ENCODE measurements around the gene COL1A1.

The COL1A1 gene

DNA sequence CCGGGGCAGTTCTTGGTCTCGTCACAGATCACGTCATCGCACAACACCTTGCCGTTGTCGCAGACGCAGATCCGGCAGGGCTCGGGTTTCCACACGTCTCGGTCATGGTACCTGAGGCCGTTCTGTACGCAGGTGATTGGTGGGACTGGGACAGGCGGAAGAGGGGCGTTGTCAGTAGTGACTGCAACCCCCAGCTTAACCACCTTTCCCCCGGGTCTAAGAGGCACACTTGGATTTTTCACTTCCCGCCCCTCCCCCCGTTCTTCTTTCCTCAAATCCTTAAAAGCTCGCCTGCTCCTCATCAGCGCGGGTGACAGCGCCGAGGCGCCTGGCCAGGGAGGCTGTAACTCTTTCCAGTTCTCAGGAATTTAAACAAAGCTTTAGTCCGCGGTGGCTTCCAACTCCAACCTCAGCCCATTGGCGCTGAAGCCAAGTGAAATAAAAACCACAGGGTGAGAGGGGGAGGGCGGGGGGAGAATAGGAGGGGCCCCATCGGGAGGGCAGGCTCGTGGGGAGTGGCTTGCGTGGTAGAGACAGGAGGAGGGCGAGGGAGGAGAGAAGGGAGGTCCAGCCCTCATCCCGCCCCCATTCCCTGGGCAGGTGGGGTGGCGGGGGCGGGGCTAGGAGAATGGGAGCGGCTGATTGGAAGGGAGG is 1.5 kb downstream of the COL1A1 start:
- DNase-seq, result peak; percentile 94

- DNase-seq, result peak; percentile 68
These were observed 2.1 kb downstream of the COL1A1 start for GRCh38 chr17:50199211-50199802.

- peak; percentile 77 for DNase-seq
These were observed 3.3 kb downstream of the COL1A1 start for GRCh38 chr17:50198026-50198669.

GRCh38 chr17:50196826-50197225 is 4.6 kb downstream of the COL1A1 start:
- DNase-seq, result peak; percentile 96

- DNase-seq, result peak; percentile 66
These were observed 5.4 kb downstream of the COL1A1 start for GRCh38 chr17:50196036-50196435.

DNA sequence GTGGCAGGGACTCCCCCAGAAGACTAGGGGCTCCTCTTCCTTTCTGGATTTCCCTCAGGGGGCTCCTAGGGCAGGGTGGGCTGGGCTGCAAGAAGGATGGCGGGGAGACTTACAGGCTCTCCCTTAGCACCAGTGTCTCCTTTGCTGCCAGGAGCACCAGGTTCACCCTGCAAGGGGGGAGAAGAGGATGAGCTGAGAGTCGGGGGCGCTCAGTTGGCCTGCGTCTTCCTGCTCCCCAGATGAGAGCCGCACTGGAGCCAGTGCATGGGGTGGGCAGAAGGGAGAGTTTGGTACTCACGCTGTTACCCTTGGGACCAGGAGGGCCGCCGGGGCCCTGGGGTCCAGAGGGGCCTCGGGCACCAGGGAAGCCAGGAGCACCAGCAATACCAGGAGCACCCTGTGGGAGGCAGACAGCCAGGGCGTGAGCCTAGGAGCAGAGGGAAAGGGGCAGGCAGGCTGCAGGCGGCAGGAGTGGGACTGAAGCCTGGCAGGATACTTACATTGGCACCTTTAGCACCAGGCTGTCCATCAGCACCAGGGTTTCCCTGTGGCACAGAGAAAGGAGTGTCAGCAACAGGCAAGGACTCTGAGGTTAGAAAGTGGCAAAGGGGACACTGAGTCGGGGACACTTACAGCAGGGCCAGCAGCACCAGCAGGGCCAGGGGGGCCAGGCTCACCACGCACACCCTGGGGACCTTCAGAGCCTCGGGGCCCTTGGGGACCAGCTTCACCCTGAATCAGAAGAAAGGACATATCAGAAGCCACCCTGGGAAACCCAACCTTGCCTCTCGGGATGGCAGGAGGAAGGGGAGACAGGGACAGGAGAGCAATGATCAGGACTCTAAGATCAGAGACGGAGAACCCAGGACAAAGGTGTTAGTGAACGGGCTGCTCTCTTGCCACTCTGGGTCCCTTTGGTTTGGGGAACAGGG is 6.2 kb downstream of the COL1A1 start:
- DNase-seq, result peak; percentile 89

DNA sequence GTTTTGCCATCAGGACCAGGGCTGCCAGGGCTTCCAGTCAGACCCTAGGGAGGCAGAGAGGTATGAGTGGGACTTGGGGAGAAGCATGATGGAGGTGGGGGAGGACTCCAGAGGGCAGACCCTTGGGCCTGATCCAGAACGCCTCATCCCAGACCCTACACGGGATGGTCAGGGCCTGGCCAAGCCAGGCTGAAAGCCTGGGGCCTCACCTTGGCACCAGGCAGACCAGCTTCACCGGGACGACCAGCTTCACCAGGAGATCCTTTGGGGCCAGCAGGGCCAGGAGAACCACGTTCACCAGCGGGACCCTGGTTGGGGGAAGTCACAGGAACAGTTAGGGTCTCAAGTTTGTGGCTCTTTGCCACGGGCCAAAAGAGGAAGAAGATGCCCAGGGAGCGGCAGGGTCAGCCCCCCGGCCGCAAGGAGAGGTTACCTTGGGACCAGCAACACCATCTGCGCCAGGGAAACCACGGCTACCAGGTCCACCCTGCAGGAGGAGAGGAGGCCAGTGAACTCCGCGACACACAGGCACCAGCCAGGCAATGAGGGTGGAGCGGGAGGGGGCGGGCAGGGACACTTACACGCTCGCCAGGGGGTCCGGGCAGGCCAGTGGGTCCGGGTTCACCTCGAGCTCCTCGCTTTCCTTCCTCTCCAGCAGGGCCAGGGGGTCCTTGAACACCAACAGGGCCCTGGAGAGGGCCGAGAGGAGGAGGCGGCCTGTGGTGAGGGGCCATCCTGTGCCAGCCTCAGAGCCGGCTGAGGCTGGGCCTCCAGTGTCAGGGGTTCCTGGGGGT is 7.1 kb downstream of the COL1A1 start:
- DNase-seq, result peak; percentile 72

- peak; percentile 75 for DNase-seq
These were observed 8.7 kb downstream of the COL1A1 start for GRCh38 chr17:50192618-50193291.

DNA sequence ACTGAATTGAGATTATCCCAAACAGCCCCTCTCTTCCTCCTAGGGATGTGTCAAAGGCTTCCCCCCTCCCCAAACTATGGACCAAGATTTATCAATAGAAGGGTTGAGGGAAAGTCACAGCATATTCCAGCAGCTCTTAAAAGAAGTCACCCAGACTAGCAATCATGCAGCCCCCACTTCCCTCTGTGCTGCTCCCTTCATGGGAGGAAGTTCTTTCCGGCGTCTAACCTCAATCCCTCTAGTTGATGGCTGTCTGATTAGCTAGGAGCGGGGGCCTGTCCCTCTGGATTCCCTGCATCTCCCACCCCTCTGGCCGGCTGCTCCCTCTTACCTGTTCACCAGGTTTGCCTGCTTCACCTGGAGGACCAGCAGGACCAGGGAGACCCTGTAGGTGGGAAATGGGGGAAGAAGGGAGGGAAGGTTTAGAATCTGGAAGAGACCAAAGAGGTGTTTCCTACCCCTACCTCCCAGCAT is 9.2 kb downstream of the COL1A1 start:
- DNase-seq, result no peak

DNA sequence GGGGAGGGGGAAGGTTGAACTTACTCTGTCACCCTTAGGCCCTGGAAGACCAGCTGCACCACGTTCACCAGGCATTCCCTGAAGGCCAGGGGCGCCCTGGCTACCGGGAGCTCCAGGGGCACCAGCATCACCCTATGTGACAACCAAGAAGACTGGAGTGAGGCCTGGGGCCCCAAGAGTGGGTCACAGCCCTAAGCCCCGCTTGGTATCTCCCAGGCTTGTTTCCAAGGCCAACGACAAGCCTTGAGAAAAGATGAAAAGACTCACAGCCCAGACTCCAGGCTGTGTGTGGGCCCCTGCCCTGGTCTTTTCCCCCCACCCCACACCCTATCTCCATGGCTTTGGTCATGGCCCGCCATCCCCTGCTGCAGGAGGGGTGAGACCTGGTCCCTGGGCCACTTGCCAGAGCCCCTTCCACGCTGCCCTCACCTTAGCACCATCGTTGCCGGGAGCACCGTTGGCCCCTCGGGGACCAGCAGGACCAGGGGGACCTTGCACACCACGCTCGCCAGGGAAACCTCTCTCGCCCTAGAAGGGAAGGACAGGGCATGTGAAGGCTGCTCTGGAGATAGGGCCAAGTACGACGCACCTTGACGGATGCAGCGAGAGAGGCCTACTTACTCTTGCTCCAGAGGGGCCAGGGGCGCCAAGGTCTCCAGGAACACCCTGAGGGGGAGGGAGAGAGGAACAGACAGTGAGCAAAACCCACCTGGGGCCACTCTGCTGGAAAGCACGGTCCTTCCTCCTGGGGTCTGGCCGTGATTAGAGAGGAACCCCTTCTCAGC is 9.9 kb downstream of the COL1A1 start:
- peak; percentile 89 for DNase-seq

- peak; percentile 90 for DNase-seq
These were observed 10.7 kb downstream of the COL1A1 start for GRCh38 chr17:50190603-50191358.

DNA sequence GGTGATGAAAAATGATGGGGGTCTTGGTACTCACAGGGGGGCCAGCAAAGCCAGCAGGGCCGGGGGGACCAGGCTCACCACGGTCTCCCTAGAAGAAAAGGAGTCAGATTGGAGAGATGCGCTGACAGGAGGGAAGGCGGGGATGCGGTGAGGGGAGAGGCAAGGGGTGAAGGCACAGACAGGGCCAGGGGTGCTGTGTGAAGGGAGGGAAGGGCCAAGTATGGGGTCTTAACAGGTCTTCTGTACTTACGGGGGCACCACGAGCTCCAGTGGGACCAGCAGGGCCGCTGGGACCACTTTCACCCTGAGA is 11.2 kb downstream of the COL1A1 start:
- DNase-seq, result no peak

DNA sequence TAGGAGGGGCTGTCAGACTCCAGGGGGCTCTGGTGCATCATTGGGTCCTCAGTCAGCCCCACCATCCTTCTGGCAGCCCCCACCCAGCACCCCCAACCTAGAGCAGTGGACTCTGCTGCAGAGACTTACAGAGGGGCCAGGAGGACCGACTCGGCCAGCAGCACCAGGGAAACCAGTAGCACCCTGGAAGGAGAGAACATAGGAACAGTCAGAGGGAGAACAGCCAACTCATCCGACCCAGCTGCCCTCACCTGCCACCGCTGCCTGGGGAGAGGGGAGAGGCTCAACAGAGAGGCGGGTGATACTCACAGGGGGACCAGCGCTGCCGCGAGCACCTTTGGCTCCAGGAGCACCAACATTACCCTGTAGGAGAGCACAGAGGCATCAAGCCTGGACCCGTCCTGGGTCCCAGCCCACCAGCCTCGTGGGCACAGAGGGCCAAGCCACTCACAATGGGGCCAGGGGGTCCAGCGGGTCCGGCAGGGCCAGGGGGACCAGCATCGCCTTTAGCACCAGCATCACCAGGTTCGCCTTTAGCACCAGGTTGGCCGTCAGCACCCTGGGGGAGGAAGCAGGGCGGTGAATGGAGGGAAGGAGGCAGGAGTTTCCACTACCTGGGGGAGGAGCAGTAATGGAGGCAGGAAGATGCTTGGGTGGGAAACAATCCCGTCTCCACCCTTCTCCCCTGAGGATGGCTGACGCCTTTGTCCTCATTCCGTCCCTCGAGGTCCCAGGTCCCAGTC is 11.7 kb downstream of the COL1A1 start:
- peak; percentile 89 for DNase-seq

DNA sequence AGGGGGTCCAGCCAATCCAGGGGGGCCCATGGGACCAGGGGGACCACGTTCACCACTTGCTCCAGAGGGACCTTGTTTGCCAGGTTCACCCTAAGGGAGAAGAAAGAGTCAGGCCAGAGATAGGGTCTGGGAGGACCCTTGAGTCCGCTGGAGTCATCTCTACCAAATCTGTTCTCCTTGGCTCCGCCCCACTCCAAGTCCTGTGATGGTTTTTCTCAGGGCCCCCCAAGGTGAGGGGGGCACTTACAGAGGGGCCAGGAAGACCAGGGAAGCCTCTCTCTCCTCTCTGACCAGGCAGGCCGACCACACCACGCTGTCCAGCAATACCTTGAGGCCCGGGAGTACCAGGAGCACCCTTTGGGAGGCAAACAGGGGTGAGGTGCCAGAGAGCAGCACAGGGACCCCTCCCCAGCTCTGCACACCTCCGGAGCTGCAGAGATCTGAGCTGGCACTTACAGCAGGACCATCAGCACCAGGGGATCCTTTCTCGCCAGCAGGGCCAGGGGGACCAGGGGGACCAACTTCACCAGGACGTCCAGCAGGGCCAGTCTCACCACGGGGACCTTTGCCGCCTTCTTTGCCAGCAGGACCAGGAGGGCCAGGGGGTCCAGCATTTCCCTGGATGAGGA is 12.4 kb downstream of the COL1A1 start:
- peak; percentile 86 for DNase-seq

GRCh38 chr17:50188531-50188920 is 12.9 kb downstream of the COL1A1 start:
- no peak for DNase-seq

GRCh38 chr17:50187751-50188530 is 13.5 kb downstream of the COL1A1 start:
- peak; percentile 87 for DNase-seq

DNA sequence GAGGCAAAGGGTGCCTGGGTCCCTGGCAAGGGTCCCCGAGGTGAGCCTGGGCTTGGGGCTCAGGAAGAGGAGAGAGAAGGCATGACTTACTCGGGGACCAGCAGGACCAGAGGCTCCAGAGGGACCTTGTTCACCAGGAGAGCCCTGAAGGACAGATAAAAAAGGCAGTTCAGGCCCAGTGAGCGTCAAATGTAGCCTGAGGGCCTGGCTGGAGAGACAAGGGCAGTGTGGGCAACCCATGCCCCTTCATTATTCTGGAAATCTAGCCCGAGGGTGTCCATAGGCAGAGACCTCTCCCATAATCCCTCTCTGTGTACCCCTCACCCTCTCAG is 14.1 kb downstream of the COL1A1 start:
- DNase-seq, result no peak

Measured in fibroblast of skin of back (primary cell).